Retinal pigment epithelial cell (primary cell): ENCODE results near the gene ELOVL5.
A peak's percentile ranks its signal among the peaks of the same experiment; 100 is the strongest.

Source experiments
- DNase-seq: peaks from one replicate; pipeline ENCODE4 v3.0.0-alpha.2; 2010; ENCODE audit warnings: low read depth
- H3K4me3 ChIP-seq: 2 replicates; pipeline ENCODE4 v1.5.1; 2011; ENCODE audit warnings: mild to moderate bottlenecking, low read length, control low read depth, moderate library complexity
- TF ChIP-seq, protein P1 (sequence below): conservative IDR thresholded peaks from 2 replicates; pipeline ENCODE4 v1.5.1; 2011; ENCODE audit warnings: low read depth, low read length, control low read depth, inconsistent platforms

ELOVL5 gene

DNA sequence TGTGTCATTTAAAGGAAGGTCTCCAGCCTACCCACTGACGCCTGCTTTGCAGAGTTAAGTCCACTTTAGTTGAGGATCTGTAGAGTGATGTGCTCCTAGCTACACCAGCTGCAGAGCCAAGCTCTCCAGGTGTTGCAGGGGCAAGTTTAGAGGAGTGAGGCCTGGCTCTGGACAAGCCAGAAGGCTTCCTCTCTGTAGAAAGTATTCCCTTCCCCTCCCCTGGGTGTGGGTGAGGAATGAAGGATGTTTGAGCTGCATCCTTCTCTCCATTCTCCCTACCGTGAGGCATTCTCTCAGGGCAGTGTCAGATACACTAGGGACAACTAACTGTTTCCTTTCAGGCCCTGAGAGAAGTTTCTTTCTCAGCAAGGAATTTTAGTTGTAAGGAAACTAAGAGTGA, 66.5 kb downstream of the ELOVL5 start:
- TF ChIP-seq, protein P1, sequence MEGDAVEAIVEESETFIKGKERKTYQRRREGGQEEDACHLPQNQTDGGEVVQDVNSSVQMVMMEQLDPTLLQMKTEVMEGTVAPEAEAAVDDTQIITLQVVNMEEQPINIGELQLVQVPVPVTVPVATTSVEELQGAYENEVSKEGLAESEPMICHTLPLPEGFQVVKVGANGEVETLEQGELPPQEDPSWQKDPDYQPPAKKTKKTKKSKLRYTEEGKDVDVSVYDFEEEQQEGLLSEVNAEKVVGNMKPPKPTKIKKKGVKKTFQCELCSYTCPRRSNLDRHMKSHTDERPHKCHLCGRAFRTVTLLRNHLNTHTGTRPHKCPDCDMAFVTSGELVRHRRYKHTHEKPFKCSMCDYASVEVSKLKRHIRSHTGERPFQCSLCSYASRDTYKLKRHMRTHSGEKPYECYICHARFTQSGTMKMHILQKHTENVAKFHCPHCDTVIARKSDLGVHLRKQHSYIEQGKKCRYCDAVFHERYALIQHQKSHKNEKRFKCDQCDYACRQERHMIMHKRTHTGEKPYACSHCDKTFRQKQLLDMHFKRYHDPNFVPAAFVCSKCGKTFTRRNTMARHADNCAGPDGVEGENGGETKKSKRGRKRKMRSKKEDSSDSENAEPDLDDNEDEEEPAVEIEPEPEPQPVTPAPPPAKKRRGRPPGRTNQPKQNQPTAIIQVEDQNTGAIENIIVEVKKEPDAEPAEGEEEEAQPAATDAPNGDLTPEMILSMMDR = no peak
- H3K4me3 ChIP-seq = no peak overlapping the region
- DNase-seq = no peak

DNA sequence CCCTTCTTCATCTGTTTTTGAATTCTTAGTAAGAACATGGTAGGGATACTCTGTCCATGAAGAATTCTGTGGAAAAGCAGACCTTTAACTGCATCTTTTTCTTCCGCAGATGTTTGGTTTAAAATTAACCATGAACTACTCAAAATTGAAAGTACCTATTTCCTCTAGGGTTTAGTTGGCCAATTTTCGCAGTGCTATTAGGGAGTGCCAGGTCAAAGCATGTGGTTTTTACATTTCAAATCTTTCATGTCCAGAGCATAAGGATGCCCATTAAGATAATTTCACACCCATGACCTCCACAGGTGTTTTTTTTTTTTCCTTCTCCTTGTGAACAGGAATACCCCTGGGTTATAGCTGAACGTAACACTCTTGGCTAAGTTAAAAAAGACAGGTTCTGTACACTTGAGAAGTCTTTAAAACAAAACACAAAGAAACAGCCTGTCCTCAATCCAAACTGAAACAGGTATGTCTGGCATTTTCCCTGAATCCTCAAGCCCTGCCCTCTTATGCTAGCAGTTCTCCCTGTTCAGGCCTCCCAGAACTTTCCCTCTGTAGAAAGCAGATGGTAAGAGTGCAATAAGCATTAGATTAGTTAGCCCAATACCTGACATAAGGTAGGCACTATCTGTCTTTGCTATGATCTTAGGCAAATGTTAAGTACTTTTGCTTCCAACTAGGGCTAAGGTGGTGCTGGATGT, 67.1 kb downstream of the ELOVL5 start:
- TF ChIP-seq, protein P1 = no peak
- H3K4me3 ChIP-seq = no peak overlapping the region
- no peak for DNase-seq

DNA sequence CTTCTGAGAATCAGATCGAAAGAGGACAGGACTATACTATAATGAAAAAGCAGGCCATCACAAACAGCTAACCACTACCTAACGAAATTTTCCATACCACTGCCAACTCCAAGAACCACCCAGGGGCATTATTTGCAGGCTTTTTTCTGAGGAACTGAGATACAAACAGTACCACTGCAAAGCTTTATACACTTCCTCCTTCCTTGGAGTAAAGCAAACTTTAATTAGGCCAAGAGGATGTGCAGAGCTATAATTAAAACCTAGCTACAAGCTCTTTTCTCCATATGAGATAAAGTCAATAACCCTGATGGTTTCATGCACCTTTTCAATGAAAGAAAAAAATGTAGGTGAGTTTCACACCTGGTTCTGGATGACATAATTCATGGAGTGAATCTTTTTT, 68.5 kb downstream of the ELOVL5 start:
- H3K4me3 ChIP-seq = no peak overlapping the region
- TF ChIP-seq, protein P1 = no peak
- no peak for DNase-seq

DNA sequence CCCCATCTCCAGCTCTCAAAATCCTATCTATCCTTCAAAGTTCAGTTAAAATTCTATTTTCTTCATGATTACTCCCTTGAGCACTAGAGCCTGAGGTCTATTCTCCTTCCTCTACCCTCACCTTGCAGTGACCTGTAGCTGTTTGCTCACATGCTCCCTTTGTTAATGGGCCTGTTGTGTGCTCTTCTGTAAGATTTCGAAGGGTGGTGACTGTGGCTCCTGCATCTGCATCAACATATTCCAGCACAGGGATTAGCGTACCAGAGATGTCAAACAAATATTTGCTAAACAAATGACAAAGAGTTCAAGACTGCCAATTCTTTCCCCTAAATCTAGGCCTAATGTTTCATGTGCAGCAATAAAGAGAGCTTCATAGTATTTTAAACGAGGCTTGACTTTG, 69.5 kb downstream of the ELOVL5 start:
- TF ChIP-seq, protein P1 = no peak

DNA sequence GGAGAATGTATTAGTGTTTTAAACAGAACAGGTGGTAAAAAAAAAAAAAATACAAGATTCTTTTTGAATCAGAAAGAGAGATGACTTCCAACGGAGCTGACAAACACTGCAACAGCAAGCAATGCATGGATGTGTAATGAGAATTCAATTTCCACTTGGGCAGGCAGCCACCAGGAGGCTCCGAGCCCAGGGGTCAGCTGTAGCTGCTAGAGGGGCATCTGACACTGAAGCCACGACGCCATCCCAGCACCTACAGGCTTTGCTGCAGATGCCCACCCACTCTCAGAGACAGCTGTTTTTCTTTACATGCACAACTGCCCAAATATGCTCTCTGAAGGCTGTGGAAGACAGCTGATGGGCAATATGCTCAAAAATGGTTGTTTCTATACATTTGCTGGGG, 75.4 kb downstream of the ELOVL5 start:
- no peak for DNase-seq
- H3K4me3 ChIP-seq = no peak overlapping the region
- TF ChIP-seq, protein P1 = peak; percentile 33

More for the DNA sequence above, 69.5 kb downstream of the ELOVL5 start:
- no peak overlapping the region for H3K4me3 ChIP-seq
- DNase-seq = no peak

DNA sequence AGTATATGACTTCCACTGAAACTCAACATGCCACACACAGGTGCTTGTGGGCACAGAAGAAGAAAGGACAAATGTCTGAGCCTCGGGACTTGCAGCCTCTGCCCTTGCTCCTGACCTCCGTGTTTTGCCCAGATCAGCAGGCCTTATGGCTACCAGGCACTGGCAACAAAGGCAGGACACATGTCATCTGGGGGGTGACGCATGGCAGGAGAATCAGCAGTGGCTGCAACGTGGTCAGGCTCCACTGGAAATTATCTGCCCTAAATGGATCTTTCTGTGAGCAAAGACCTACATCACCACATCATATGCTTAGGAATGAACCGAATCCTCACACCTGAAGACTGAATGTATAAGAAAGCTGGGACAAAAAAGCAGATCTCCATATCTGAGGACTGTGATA, 78.9 kb downstream of the ELOVL5 start:
- TF ChIP-seq, protein P1 = no peak
- no peak for DNase-seq

DNA sequence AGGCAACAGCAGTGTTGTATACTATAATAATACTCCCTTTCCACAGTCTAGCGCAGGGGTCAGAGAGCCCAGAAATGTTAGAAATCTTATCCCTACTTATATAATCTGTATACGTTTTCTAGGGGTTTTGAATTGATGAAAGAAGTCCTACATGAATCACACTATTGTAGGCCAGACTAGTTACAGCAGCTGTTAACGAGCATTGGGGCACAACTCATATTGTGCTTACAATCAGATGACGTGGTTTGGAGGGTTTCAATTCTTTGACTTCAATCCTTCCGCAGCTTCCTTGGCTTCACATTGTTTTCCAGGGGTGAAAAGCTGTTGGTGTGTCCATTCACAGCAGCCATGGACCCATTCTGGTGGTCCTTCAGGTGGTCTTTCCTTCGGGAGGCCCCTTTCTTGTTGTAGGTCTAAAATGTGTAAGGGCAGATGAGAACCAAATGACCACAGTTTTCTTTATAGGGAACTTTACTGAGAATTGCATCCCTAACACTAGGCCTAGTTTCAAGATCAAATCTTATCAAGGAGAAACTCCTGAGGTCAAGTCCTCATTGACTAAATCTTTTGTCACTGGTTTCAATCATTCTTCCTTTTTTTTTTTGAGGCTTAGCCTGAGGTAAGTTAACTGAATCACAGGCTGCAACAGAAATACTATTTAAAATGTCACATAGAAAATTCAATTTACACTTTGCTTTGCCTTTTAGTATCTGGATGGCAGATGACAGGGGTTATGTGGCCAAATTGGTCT, 79.7 kb downstream of the ELOVL5 start:
- H3K4me3 ChIP-seq = no peak overlapping the region
- no peak for DNase-seq
- TF ChIP-seq, protein P1 = no peak

More for the DNA sequence above, 78.9 kb downstream of the ELOVL5 start:
- no peak overlapping the region for H3K4me3 ChIP-seq
